Right lobe of liver (tissue), 6 donors: Measurements from ENCODE around the gene CHN2. TPM values are rescaled to one million over a fixed set of nuclear protein-coding genes. Genes with fewer than 3 reads are reported as not detected.

Experiments
- ATAC-seq, 4 donors: fragments of 200-7000 bp; cut with Tn5 transposase; one replicate each; pipeline ENCODE4 v1.9.1; 2020; ENCODE audit warnings: mild to moderate bottlenecking in 4 of 4, moderate library complexity in 4 of 4
- DNase-seq, 3 donors: peaks; one replicate each; pipeline ENCODE4 v3.0.0-alpha.2; 2020
- H3K27ac ChIP-seq, 3 donors: fragments of 200-600 bp; one replicate each; pipeline ENCODE4 v1.8.0; 2022
- H3K27me3 ChIP-seq, 2 donors: fragments of 200-600 bp; one replicate each; pipeline ENCODE4 v1.8.0; 2022
- H3K36me3 ChIP-seq, 4 donors: fragments of 200-600 bp; sonication (generic) in 1 of 4; one replicate each; pipeline versions ENCODE4 v1.5.1 to v1.8.0; 2017 to 2022; ENCODE audit warnings: control low read depth in 1 of 4
- H3K4me1 ChIP-seq, 4 donors: fragments of 200-600 bp; sonication (generic) in 1 of 4; one replicate each; pipeline versions ENCODE4 v1.5.1 to v1.8.0; 2017 to 2022; ENCODE audit warnings: control low read depth in 1 of 4
- H3K4me3 ChIP-seq, 3 donors: fragments of 200-600 bp; one replicate each; pipeline ENCODE4 v1.8.0; 2022
- H3K9me3 ChIP-seq, 4 donors: fragments of 200-600 bp; sonication (generic) in 1 of 4; one replicate each; pipeline versions ENCODE4 v1.5.1 to v1.8.0; 2017 to 2022; ENCODE audit warnings: control low read depth in 1 of 4
- POLR2A ChIP-seq: fragments of 450-650 bp; IDR thresholded peaks from one replicate; pipeline ENCODE4 v1.6.1; 2017; ENCODE audit warnings: antibody characterized with exemption, mild to moderate bottlenecking
- WGBS: methylation state at CpG from one replicate; pipeline ENCODE4 v1.1.6; 2018; ENCODE audit warnings: low coverage, low lambda C conversion rate; ENCODE audit not compliant: insufficient coverage; ENCODE audit errors: missing lambda C conversion rate; 5-methylcytosine and 5-hydroxymethylcytosine counted together
- intact Hi-C, 2 donors: fragments of 100-400 bp; cut with DNase I; formaldehyde crosslinking; loops; one replicate each; pipeline versions ENCODE4 v1.11.2 to v1.14.1; 2022
- total RNA-seq, 6 experiments: library from RNA; depleted of rRNA in 2 of 6; stranded (reverse); fragments of >200 nt in 2 of 6; fragmentation: NEBNext Ultra II Directional in 3 of 6; extraction: Animal tissue kit (Norgen Biotek cat#: 25700) in 3 of 6; gene quantifications; one replicate each; pipeline versions ENCODE4 v1.1.0 to v1.2.4, GENCODE V29; 2016 to 2023
- TF ChIP-seq, protein P1 (sequence below), 4 donors: fragments of 200-600 bp in 3 of 4; fragments of 450-650 bp in 1 of 4; IDR thresholded peaks; one replicate each; pipeline versions ENCODE4 v1.5.1 to v1.8.0; 2016 to 2022; ENCODE audit warnings: antibody characterized with exemption in 4 of 4, mild to moderate bottlenecking in 2 of 4
- donor health status: DM: no; HTN: yes; CAD: no.
- donor health status: DM: no; HTN: no; CAD: no.
- donor health status: DM: no; HTN: no; CAD: no.
- donor health status: DM: no; HTN: yes; CAD: no.
- donor health status: DM: no; HTN: yes; CAD: no.

The CHN2 gene
- total RNA-seq, 6 experiments from 2014 or later: 20.1 to 57.7 (median 31.5) TPM

DNA sequence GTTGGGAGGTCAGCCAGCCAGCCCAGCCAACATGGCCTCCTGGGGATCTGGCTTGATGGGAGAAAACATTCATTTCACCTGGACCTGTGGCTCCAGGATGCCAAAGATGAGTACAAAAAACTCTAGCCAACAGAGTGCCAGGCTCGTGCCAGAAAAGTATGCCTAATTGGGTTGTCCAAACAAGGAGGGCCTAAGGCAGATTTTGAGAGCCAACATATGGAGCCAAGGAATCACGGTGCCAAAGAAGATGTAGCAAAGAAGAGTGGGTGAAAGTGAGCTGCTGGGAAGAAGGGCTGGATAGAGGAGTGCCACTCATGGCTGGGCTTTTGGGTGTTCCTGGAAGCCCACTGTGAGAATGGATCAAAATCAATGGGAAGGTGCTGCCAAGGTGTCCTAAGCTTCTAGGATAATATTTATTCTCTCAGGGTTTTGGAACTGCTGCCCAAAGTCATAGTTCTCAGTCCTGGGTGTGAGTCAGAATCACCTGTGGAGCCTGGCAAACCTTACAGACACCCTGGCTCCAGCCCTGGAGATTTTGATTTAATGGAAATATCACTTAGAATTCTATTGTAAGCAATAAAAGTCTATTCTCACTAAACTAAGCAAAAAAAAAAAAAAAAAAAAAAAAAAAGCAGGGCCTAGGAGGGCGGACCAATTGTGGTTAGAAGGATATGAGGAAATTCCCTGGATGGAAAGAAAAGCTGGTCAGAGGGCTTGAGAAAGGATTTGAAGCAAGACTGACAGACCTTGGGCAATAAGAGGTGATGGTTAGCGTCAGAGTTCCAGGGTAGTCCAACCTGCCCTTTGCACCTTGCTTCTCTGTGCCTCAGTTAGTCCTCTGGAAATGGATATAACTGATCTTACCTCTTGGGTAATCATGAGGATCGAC lies 186.9 kb downstream of the CHN2 start:
- ATAC-seq (peak in 2 of 4 donors; percentile 41 to 52), DNase-seq (peak in 1 of 3 donors; percentile 75)
- 59% methylated on average over 5 of the region's 5 CpGs for WGBS
- no peaks in the 10 kb centered on the region for H3K36me3 ChIP-seq
- no peaks in the 10 kb centered on the region for H3K9me3 ChIP-seq
- H3K4me3 ChIP-seq: no peak overlapping the region
- H3K4me1 ChIP-seq: peaks cover 0 to 42% (median 3%) of the 10 kb centered on the region in 4 donors
- intact Hi-C loops: no loop called here
- TF ChIP-seq POLR2A: no peak
- TF ChIP-seq, protein P1, sequence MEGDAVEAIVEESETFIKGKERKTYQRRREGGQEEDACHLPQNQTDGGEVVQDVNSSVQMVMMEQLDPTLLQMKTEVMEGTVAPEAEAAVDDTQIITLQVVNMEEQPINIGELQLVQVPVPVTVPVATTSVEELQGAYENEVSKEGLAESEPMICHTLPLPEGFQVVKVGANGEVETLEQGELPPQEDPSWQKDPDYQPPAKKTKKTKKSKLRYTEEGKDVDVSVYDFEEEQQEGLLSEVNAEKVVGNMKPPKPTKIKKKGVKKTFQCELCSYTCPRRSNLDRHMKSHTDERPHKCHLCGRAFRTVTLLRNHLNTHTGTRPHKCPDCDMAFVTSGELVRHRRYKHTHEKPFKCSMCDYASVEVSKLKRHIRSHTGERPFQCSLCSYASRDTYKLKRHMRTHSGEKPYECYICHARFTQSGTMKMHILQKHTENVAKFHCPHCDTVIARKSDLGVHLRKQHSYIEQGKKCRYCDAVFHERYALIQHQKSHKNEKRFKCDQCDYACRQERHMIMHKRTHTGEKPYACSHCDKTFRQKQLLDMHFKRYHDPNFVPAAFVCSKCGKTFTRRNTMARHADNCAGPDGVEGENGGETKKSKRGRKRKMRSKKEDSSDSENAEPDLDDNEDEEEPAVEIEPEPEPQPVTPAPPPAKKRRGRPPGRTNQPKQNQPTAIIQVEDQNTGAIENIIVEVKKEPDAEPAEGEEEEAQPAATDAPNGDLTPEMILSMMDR (IDR thresholded peaks at IDR 0.05): no peak
- H3K27me3 ChIP-seq: no peaks in the 10 kb centered on the region
- H3K27ac ChIP-seq: peak overlapping the region in 1 of 3 donors; percentile 8

DNA sequence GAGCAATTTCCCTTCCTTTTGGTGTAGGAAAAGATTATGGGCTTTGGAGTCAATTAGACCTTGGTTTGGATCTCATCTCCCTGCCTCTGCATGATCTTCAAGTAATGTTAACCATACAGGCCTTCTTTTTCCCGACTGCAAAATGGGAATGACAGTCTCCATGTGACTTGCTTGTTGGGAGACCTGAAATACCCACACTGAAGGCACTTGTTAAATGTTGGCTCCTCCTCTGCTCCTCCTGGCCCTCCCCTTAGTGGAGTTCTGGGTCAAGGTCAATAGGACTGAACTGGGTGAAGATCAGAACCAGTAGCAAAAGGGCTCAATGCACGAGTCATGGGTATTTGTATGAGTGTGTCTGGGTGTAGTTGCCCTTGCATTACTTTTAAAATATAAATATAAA lies 189.7 kb downstream of the CHN2 start:
- no peaks in the 10 kb centered on the region for H3K27me3 ChIP-seq
- H3K9me3 ChIP-seq: no peaks in the 10 kb centered on the region
- intact Hi-C loops: no loop called here
- TF ChIP-seq, protein P1 (IDR thresholded peaks at IDR 0.05): no peak
- no peak for TF ChIP-seq POLR2A
- ATAC-seq (peak; percentile 52 to 81 (median 74)), DNase-seq (no peak)
- 53% methylated on average over 2 of the region's 2 CpGs for WGBS
- H3K4me1 ChIP-seq: peaks cover 0 to 25% (median 3%) of the 10 kb centered on the region in 4 donors
- no peaks in the 10 kb centered on the region for H3K36me3 ChIP-seq
- no peak overlapping the region for H3K4me3 ChIP-seq
- peak overlapping the region in 1 of 3 donors; percentile 12 for H3K27ac ChIP-seq

DNA sequence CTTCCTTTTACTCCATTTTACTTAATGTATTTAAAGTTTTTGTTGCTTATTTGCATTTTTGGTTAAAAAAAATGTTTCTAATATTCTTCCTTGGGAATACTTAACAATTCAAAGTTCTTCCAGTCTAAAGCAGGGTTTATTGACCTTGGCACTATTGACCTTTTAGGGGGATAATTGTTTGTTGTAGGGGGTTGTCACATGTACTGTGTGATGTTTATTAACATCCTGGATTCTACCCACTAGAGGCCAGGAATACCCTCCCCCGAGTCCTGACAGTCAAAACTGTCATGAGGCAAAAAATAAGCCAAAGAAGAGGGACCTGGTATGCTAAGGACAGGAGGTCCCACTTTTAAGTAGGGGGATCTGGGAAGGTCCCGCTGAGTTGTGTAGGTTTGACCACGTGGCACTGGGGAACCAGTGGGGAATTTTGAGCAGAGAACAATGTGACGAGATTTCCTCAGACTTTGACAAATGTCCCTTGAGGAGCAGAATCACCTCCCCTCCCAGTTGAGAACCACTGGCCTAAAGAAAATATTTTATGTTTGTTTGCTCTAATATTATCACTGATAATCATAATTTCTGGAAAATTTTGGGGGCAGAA lies 190.7 kb downstream of the CHN2 start:
- Histone ChIP-seq H3K27ac (no peak overlapping the region), H3K4me3 (no peak overlapping the region), H3K36me3 (no peaks in the 10 kb centered on the region), H3K27me3 (no peaks in the 10 kb centered on the region), H3K9me3 (no peaks in the 10 kb centered on the region), H3K4me1 (peaks cover 0 to 25% (median 3%) of the 10 kb centered on the region in 4 donors)
- WGBS: 48% methylated on average over 4 of the region's 4 CpGs
- ATAC-seq (peak in 2 of 4 donors; percentile 43), DNase-seq (no peak)
- intact Hi-C loops: no loop called here
- TF ChIP-seq POLR2A: no peak
- TF ChIP-seq, protein P1 (IDR thresholded peaks at IDR 0.05): no peak

DNA sequence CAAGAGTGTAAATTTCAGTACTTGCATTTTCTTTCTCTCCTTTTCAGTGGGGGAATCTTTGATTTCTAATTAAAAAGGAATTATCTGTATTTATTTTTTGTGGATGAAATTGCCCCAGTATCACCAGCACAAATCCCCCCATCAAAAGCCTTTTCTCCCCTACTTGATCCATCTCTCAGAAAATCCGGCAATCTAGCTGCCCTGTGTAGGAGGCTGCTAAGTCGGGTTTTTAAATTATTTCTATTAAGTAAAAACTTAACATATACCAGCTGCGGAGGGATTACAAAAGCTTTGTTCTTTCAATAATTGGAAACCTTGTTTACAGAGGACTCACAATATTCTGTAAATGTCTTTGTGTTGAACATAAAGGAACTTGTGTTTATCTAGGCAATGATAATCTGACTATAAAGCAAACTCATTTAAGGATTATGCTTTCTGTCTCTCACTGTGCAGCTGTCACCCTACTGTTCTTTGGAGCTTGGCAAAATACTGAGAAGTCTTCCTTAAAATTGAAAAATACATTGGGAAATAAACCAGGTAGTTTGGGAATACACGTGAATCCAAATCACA lies 191.7 kb downstream of the CHN2 start:
- H3K4me3 ChIP-seq: no peak overlapping the region
- intact Hi-C loops: no loop called here
- no peaks in the 10 kb centered on the region for H3K9me3 ChIP-seq
- no peaks in the 10 kb centered on the region for H3K36me3 ChIP-seq
- ATAC-seq (no peak), DNase-seq (no peak)
- no peaks in the 10 kb centered on the region for H3K27me3 ChIP-seq
- 85% methylated on average over 4 of the region's 4 CpGs for WGBS
- H3K27ac ChIP-seq: no peak overlapping the region
- TF ChIP-seq, protein P1 (IDR thresholded peaks at IDR 0.05): no peak
- no peak for TF ChIP-seq POLR2A
- peaks cover 0 to 20% (median 3%) of the 10 kb centered on the region in 4 donors for H3K4me1 ChIP-seq
